HL-60 (cell line): ENCODE results near the gene PLCB1.

Experiments used
- SPI1 ChIP-seq: IDR thresholded peaks from 2 replicates; pipeline ENCODE4 v1.6.1; 2012; ENCODE audit warnings: low read depth, mild to moderate bottlenecking, borderline replicate concordance
- TF ChIP-seq, protein P1 (sequence below): IDR thresholded peaks from one replicate; pipeline ENCODE4 v1.5.1; 2011; ENCODE audit warnings: low read length, control low read depth, inconsistent platforms; ENCODE audit not compliant: insufficient read depth

DNA sequence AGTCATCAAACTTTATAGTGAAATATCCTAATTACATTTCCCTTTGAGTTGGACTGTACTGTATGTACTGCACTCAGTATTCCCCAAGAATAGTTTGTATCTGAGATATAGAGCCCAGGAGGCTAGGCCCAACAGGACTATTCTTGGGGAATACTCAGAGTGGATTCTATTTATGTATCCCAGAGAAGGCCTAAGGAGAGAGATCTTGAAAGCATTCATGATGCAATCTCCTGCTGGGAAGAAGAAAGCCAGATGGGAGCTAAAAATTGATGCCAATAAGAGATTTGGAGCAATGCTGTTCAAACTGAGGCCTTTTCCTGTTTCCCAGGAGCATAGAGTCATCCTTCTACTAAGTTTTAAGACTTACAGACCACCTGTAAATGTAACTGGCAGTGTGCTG, 484.7 kb downstream of the PLCB1 start:
- TF ChIP-seq, protein P1, sequence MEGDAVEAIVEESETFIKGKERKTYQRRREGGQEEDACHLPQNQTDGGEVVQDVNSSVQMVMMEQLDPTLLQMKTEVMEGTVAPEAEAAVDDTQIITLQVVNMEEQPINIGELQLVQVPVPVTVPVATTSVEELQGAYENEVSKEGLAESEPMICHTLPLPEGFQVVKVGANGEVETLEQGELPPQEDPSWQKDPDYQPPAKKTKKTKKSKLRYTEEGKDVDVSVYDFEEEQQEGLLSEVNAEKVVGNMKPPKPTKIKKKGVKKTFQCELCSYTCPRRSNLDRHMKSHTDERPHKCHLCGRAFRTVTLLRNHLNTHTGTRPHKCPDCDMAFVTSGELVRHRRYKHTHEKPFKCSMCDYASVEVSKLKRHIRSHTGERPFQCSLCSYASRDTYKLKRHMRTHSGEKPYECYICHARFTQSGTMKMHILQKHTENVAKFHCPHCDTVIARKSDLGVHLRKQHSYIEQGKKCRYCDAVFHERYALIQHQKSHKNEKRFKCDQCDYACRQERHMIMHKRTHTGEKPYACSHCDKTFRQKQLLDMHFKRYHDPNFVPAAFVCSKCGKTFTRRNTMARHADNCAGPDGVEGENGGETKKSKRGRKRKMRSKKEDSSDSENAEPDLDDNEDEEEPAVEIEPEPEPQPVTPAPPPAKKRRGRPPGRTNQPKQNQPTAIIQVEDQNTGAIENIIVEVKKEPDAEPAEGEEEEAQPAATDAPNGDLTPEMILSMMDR: no peak
- no peak for TF ChIP-seq SPI1
